PC-9 (cell line): ENCODE data around the gene ROR2.
"Not testable (repeated sequence)": the region's sequence is repeated elsewhere in the genome, so short reads cannot be mapped to it uniquely, and the experiment has no call there.

ENCODE experiments used
- CTCF ChIP-seq: fragments of 200-600 bp; sonication (generic); conservative IDR thresholded peaks from 2 replicates; pipeline ENCODE4 v1.6.1; 2017; ENCODE audit warnings: mixed run types, antibody characterized with exemption, mild to moderate bottlenecking, moderate library complexity
- EZH2 ChIP-seq: fragments of 200-600 bp; sonication (generic); IDR thresholded peaks from 2 replicates; pipeline ENCODE4 v1.8.0; 2017; ENCODE audit warnings: antibody characterized with exemption, low read depth

GRCh38 chr9:91796516-91796915, 153.5 kb downstream of the ROR2 start:
- not testable (repeated sequence) for TF ChIP-seq CTCF, EZH2
